HG03571 (cell line): ENCODE results near the gene AFF3.

Source experiments
- ATAC-seq: cut with Tn5 transposase; IDR thresholded peaks from one replicate; pipeline ENCODE4 v1.9.1; 2021; ENCODE audit not compliant: unreplicated experiment

Gene AFF3

GRCh38 chr2:99863236-99863902, 279.0 kb downstream of the AFF3 start:
- no peak for ATAC-seq

GRCh38 chr2:99862566-99862965, 279.8 kb downstream of the AFF3 start:
- ATAC-seq, result no peak

- ATAC-seq, result no peak
These were observed 281.0 kb downstream of the AFF3 start for GRCh38 chr2:99861376-99861760.

GRCh38 chr2:99860720-99861375, 281.5 kb downstream of the AFF3 start:
- ATAC-seq, result no peak

- no peak for ATAC-seq
These were observed 283.3 kb downstream of the AFF3 start for GRCh38 chr2:99858951-99859596.

GRCh38 chr2:99857867-99858444, 284.4 kb downstream of the AFF3 start:
- no peak for ATAC-seq

GRCh38 chr2:99857372-99857771, 285.0 kb downstream of the AFF3 start:
- no peak for ATAC-seq

- no peak for ATAC-seq
These were observed 286.3 kb downstream of the AFF3 start for GRCh38 chr2:99856119-99856518.

- no peak for ATAC-seq
These were observed 288.0 kb downstream of the AFF3 start for GRCh38 chr2:99854236-99854852.

- ATAC-seq, result no peak
These were observed 289.4 kb downstream of the AFF3 start for GRCh38 chr2:99852956-99853355.

GRCh38 chr2:99852376-99852934, 289.9 kb downstream of the AFF3 start:
- ATAC-seq, result no peak

GRCh38 chr2:99851811-99852210, 290.6 kb downstream of the AFF3 start:
- no peak for ATAC-seq

GRCh38 chr2:99851089-99851488, 291.3 kb downstream of the AFF3 start:
- ATAC-seq, result no peak

GRCh38 chr2:99850084-99850710, 292.2 kb downstream of the AFF3 start:
- ATAC-seq, result no peak

GRCh38 chr2:99846462-99847107, 295.8 kb downstream of the AFF3 start:
- no peak for ATAC-seq

- no peak for ATAC-seq
These were observed 297.1 kb downstream of the AFF3 start for GRCh38 chr2:99845296-99845695.

GRCh38 chr2:99842451-99842850, 299.9 kb downstream of the AFF3 start:
- no peak for ATAC-seq

GRCh38 chr2:99841749-99842148, 300.6 kb downstream of the AFF3 start:
- ATAC-seq, result no peak

- ATAC-seq, result no peak
These were observed 301.6 kb downstream of the AFF3 start for GRCh38 chr2:99840831-99841230.
